HFF-Myc (cell line): Measurements from ENCODE around the gene EEF1A2.

Experiments
- DNase-seq: peaks from one replicate; pipeline ENCODE4 v3.0.0-alpha.2; 2011; ENCODE audit warnings: low read depth; ENCODE audit errors: extremely low read depth
- H3K4me3 ChIP-seq: replicated peaks from 2 replicates; pipeline ENCODE4 v1.5.1; 2011; ENCODE audit warnings: low read depth, mild to moderate bottlenecking, control low read depth, low read length
- TF ChIP-seq, protein P1 (sequence below): IDR thresholded peaks from 2 replicates; pipeline ENCODE4 v1.5.1; 2012; ENCODE audit warnings: mild to moderate bottlenecking, low read depth, low read length, control low read depth; ENCODE audit errors: missing control alignments

EEF1A2 gene

GRCh38 chr20:63463400-63464288, 35.2 kb downstream of the EEF1A2 start:
- no peak for DNase-seq
- TF ChIP-seq, protein P1, sequence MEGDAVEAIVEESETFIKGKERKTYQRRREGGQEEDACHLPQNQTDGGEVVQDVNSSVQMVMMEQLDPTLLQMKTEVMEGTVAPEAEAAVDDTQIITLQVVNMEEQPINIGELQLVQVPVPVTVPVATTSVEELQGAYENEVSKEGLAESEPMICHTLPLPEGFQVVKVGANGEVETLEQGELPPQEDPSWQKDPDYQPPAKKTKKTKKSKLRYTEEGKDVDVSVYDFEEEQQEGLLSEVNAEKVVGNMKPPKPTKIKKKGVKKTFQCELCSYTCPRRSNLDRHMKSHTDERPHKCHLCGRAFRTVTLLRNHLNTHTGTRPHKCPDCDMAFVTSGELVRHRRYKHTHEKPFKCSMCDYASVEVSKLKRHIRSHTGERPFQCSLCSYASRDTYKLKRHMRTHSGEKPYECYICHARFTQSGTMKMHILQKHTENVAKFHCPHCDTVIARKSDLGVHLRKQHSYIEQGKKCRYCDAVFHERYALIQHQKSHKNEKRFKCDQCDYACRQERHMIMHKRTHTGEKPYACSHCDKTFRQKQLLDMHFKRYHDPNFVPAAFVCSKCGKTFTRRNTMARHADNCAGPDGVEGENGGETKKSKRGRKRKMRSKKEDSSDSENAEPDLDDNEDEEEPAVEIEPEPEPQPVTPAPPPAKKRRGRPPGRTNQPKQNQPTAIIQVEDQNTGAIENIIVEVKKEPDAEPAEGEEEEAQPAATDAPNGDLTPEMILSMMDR: no peak
- H3K4me3 ChIP-seq: no peak overlapping the region

GRCh38 chr20:63462244-63462643, 36.6 kb downstream of the EEF1A2 start:
- TF ChIP-seq, protein P1: no peak
- H3K4me3 ChIP-seq: no peak overlapping the region
- no peak for DNase-seq

DNA sequence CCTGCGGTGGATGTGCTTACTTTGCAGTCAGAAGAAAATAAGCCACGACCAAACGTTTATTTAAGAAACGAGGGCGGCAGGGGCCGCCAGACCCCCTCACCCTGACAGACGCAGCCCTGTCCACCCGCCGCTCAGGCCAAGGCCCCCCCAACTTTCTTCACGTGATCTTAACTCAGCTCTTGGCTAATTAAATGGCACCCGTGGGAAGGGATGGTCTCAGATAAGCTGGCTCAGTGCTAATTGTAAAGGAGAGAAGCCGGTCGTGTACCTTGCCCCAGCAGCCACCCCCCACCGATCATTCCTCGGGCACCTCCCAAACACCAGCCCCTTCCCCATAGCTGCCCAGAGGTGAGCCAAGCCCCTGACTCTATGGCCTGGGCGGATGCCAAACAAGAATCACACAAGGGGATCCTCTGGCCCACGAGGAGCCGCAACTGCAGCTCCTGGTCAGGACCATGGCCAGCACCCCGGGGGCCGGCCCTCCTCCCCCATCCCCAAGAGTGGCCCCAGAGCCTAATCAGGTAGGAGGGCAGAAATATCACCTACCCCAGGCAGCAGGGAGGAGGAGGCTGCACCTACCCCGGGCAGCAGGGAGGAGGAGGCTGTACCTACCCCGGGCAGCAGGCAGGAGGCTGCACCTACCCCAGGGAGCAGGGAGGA, 37.6 kb downstream of the EEF1A2 start:
- H3K4me3 ChIP-seq: no peak overlapping the region
- TF ChIP-seq, protein P1: no peak
- DNase-seq: no peak

DNA sequence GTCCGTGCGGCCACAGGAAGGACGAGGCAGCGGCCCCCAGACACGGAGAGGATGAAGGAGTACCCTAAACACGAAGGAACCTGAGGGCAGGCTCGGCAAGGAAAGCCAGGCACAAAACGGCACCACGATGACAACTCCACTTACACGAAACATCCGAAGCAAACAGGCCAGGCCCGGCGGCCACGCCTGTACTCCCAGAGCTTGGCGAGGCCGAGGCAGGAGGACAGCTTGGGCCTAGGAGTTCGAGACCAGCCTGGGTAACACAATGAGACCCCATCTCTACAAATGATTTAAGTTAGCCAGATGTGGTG, 39.9 kb downstream of the EEF1A2 start:
- no peak for DNase-seq
- TF ChIP-seq, protein P1: no peak
- no peak overlapping the region for H3K4me3 ChIP-seq

DNA sequence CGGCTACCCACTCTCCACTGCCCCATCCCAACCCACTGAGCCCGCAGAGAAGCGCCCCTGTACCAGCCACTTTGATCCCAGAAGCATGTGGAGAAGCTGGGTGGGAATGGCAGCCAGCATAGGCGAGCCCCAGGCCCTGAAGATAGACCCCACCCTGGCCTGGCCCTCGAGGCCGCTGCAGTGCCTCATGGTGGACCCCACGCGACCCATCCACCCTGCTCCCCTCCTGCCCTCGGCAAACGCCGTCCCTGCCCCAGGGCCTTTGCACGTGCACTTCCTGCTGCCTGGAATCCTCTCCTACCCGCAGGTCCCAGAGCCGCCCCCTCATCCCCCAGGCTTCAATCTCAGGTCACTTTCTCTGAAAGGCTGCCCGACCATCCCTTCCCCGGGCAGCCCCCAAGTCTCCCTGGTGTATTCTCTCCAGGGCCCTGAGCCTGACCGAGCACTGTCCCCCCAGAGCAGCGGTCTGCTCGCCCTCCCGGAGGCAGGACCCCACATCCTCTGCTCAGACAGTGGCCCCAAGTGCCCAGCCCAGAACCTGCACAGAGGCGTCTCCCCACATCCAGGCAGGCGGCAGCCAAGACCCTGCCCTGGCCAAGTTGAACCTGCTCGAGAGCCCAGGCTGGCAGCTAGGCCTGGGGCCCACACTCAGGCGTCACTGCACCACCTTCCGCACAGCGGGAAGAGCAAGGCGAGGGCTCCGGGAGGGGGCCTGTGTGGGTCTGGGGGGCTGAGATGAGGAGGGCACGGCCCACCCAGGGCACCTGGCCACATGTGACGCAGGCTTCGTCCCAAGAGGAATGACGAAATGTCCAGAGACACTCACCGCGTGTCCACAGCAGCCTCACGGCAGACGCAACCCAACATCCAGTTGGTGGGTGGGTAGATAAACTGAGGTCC, 40.5 kb downstream of the EEF1A2 start:
- DNase-seq: no peak
- TF ChIP-seq, protein P1: no peak
- no peak overlapping the region for H3K4me3 ChIP-seq

- TF ChIP-seq, protein P1: no peak
- no peak for DNase-seq
- H3K4me3 ChIP-seq: no peak overlapping the region
Measured at GRCh38 chr20:63457737-63458136, 41.1 kb downstream of the EEF1A2 start.
